ENCODE measurements around the gene CDC16. TPM values are rescaled to one million over a fixed set of nuclear protein-coding genes. Genes with fewer than 3 reads are reported as not detected.
"Not testable (repeated sequence)": the region's sequence is repeated elsewhere in the genome, so short reads cannot be mapped to it uniquely, and the experiment has no call there.

CDC16 gene
- total and polyA plus RNA-seq, 7 donors: 31.4 to 76.2 (median 39.4) TPM

- intact Hi-C loops (cut with DNase I): no loop called here
- no peaks in the 10 kb centered on the region for H3K4me1 ChIP-seq
- H3K27ac ChIP-seq: no peak overlapping the region
- H3K27me3 ChIP-seq: no peaks in the 10 kb centered on the region
- H3K4me3 ChIP-seq: no peak overlapping the region
- TF ChIP-seq POLR2AphosphoS5 (IDR thresholded peaks at IDR 0.05) (no peak), POLR2A (IDR thresholded peaks at IDR 0.05) (no peak), EP300 (IDR thresholded peaks at IDR 0.05) (no peak), CTCF (IDR thresholded peaks at IDR 0.05) (no peak)
- H3K36me3 ChIP-seq: peaks cover 7 to 100% (median 73%) of the 10 kb centered on the region in 4 donors
- H3K9me3 ChIP-seq: no peaks in the 10 kb centered on the region
- 78 to 85% methylated on average over 5 of the region's 5 CpGs for WGBS, 2 donors
- DNase-seq: no peak
These were observed 9.9 kb downstream of the CDC16 start for GRCh38 chr13:114244637-114245036.

- Histone ChIP-seq H3K4me1 (no peaks in the 10 kb centered on the region), H3K9me3 (no peaks in the 10 kb centered on the region), H3K27ac (no peak overlapping the region), H3K36me3 (peaks cover 11 to 99% (median 62%) of the 10 kb centered on the region in 4 donors), H3K27me3 (no peaks in the 10 kb centered on the region), H3K4me3 (no peak overlapping the region)
- intact Hi-C loops (cut with DNase I): no loop called here
- 76 to 85% methylated on average over 3 of the region's 3 CpGs for WGBS, 2 donors
- no peak for DNase-seq
- TF ChIP-seq POLR2AphosphoS5 (IDR thresholded peaks at IDR 0.05) (no peak), POLR2A (IDR thresholded peaks at IDR 0.05) (no peak), EP300 (IDR thresholded peaks at IDR 0.05) (no peak), CTCF (IDR thresholded peaks at IDR 0.05) (no peak)
These were observed 13.3 kb downstream of the CDC16 start for GRCh38 chr13:114248011-114248410.

GRCh38 chr13:114249077-114249476 is 14.4 kb downstream of the CDC16 start:
- Histone ChIP-seq H3K27me3 (no peaks in the 10 kb centered on the region), H3K36me3 (peaks cover 11 to 98% (median 53%) of the 10 kb centered on the region in 4 donors), H3K4me1 (no peaks in the 10 kb centered on the region), H3K4me3 (no peak overlapping the region), H3K27ac (no peak overlapping the region), H3K9me3 (no peaks in the 10 kb centered on the region)
- no peak for DNase-seq
- 73 to 90% methylated on average over 7 of the region's 7 CpGs for WGBS, 2 donors
- TF ChIP-seq POLR2AphosphoS5 (IDR thresholded peaks at IDR 0.05): no peak
- no peak for TF ChIP-seq POLR2A (IDR thresholded peaks at IDR 0.05)
- no peak for TF ChIP-seq CTCF (IDR thresholded peaks at IDR 0.05)
- no peak for TF ChIP-seq EP300 (IDR thresholded peaks at IDR 0.05)
- intact Hi-C loops (cut with DNase I): no loop called here

- peaks cover 11 to 98% (median 47%) of the 10 kb centered on the region in 4 donors for H3K36me3 ChIP-seq
- WGBS, 2 donors: 94% methylated on average over 1 of the region's 1 CpG
These were observed 17.1 kb downstream of the CDC16 start for GRCh38 chr13:114251639-114252440.

GRCh38 chr13:114256547-114256946 is 21.9 kb downstream of the CDC16 start:
- no peaks in the 10 kb centered on the region for H3K9me3 ChIP-seq
- no peaks in the 10 kb centered on the region for H3K27me3 ChIP-seq
- no peak overlapping the region for H3K4me3 ChIP-seq
- H3K36me3 ChIP-seq: peaks cover 21 to 98% (median 62%) of the 10 kb centered on the region in 4 donors
- WGBS, 2 donors: 69 to 91% methylated on average over 1 of the region's 1 CpG
- no peak for TF ChIP-seq POLR2A (IDR thresholded peaks at IDR 0.05)
- no peak for TF ChIP-seq EP300 (IDR thresholded peaks at IDR 0.05)
- no peak for TF ChIP-seq CTCF (IDR thresholded peaks at IDR 0.05)
- no peak for TF ChIP-seq POLR2AphosphoS5 (IDR thresholded peaks at IDR 0.05)
- no peak overlapping the region for H3K27ac ChIP-seq
- no peaks in the 10 kb centered on the region for H3K4me1 ChIP-seq
- intact Hi-C loops (cut with DNase I): no loop called here
- no peak for DNase-seq

More at GRCh38 chr13:114251639-114252440, 17.1 kb downstream of the CDC16 start:
- H3K4me1 ChIP-seq; H3K9me3 ChIP-seq; H3K27ac ChIP-seq; intact Hi-C loops (cut with DNase I); H3K4me3 ChIP-seq; H3K27me3 ChIP-seq; DNase-seq: not testable (repeated sequence)

Measured in sigmoid colon (tissue), 7 donors.